ENCODE results near the gene KCNG2. TPM values are rescaled to one million over a fixed set of nuclear protein-coding genes. Genes with fewer than 3 reads are reported as not detected.

The KCNG2 gene
- total and polyA plus RNA-seq, 2 experiments from 2014 or later: not detected

DNA sequence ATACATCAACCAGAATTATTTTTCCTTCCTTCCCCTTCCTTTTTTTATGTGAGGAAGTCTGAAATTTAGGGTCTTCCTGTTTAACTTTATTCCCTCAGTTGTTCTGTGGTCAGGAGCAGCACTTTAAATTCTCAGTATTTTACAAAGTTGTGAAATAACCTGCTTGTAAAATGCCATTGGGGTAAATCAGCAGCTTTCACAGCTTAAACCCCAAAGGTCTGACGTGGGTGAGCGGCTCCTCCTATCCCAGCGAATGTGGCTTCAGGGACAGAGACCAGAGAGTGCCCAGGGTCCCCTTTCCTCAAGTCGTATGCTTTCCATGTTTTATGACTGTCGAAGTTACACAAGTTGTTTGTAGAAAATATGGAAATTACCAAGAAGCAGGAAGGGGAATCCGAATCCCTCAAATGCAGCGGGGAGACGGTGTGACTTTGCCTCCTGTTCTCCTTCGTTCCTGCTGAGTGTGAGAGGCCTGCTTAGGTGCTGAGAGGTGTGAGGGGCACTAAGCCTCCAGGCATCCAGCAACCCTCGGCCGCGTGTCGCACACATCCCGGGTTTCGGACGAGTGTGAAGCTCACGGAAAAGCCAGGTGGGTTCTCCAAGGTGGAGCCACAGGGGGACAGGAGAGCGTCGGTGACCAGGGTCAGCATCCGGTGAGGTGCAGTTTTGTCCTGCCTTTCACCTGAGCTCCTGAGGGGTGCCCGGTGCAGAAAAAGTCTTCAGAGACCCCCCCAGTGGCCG is 10.8 kb upstream of the KCNG2 start:
- no peak for DNase-seq (ENCODE audit: low spot score)
- Histone ChIP-seq H3K36me3 (replicated peaks; ENCODE audit: insufficient read depth, low read depth) (no peaks in the 10 kb centered on the region), H3K4me2 (no peak overlapping the region), H3K27me3 (peaks cover 35% of the 10 kb centered on the region), H2AFZ (no peak overlapping the region), H3K9me2 (replicated peaks; ENCODE audit: insufficient read depth) (no peaks in the 10 kb centered on the region), H3K4me1 (ENCODE audit: insufficient read depth) (no peaks in the 10 kb centered on the region), H3K4me3 (no peak overlapping the region), H3K79me2 (no peaks in the 10 kb centered on the region), H3K27ac (no peak overlapping the region), H4K20me1 (ENCODE audit: insufficient read depth, poor library complexity, severe bottlenecking) (no peaks in the 10 kb centered on the region), H3K9me3 (ENCODE audit: low read depth) (no peaks in the 10 kb centered on the region)
- TF ChIP-seq, protein P1, sequence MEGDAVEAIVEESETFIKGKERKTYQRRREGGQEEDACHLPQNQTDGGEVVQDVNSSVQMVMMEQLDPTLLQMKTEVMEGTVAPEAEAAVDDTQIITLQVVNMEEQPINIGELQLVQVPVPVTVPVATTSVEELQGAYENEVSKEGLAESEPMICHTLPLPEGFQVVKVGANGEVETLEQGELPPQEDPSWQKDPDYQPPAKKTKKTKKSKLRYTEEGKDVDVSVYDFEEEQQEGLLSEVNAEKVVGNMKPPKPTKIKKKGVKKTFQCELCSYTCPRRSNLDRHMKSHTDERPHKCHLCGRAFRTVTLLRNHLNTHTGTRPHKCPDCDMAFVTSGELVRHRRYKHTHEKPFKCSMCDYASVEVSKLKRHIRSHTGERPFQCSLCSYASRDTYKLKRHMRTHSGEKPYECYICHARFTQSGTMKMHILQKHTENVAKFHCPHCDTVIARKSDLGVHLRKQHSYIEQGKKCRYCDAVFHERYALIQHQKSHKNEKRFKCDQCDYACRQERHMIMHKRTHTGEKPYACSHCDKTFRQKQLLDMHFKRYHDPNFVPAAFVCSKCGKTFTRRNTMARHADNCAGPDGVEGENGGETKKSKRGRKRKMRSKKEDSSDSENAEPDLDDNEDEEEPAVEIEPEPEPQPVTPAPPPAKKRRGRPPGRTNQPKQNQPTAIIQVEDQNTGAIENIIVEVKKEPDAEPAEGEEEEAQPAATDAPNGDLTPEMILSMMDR (IDR thresholded peaks at IDR 0.05; ENCODE audit: poor library complexity): no peak
- TF ChIP-seq EZH2phosphoT487 (IDR thresholded peaks at IDR 0.05; ENCODE audit: low read depth, severe bottlenecking, unreplicated experiment) (no peak), EZH2 (IDR thresholded peaks at IDR 0.05; ENCODE audit: borderline replicate concordance) (no peak)
- WGBS (ENCODE audit: low lambda C conversion rate, missing lambda C conversion rate): 88% methylated on average over 22 of the region's 22 CpGs

DNA sequence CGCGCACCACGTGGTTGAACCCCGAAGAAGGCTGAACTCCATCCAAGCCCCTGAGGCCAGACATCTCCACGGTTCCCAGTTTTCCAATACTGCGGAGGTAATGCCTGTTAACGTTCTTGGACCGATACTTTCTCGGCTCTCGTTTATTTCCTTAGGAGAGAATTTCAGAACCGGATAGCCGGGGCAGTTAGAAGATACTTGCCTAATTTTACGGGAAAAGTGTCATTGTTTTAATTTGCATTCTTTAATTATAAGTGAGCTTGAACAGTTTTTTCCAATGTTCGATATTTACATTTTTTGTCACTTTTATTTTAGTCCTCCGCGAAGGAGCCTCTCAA is 10.2 kb upstream of the KCNG2 start:
- Histone ChIP-seq H3K4me3 (no peak overlapping the region), H4K20me1 (ENCODE audit: insufficient read depth, poor library complexity, severe bottlenecking) (no peaks in the 10 kb centered on the region), H3K36me3 (replicated peaks; ENCODE audit: insufficient read depth, low read depth) (no peaks in the 10 kb centered on the region), H3K27me3 (peaks cover 35% of the 10 kb centered on the region), H2AFZ (peak overlapping the region; percentile 71), H3K4me1 (ENCODE audit: insufficient read depth) (no peaks in the 10 kb centered on the region), H3K79me2 (no peaks in the 10 kb centered on the region), H3K4me2 (peak overlapping the region; percentile 74), H3K27ac (no peak overlapping the region), H3K9me2 (replicated peaks; ENCODE audit: insufficient read depth) (no peaks in the 10 kb centered on the region), H3K9me3 (ENCODE audit: low read depth) (no peaks in the 10 kb centered on the region)
- 87% methylated on average over 16 of the region's 16 CpGs for WGBS (ENCODE audit: low lambda C conversion rate, missing lambda C conversion rate)
- TF ChIP-seq EZH2 (IDR thresholded peaks at IDR 0.05; ENCODE audit: borderline replicate concordance) (no peak), EZH2phosphoT487 (IDR thresholded peaks at IDR 0.05; ENCODE audit: low read depth, severe bottlenecking, unreplicated experiment) (no peak)
- TF ChIP-seq, protein P1 (IDR thresholded peaks at IDR 0.05; ENCODE audit: poor library complexity): no peak
- no peak for DNase-seq (ENCODE audit: low spot score)

DNA sequence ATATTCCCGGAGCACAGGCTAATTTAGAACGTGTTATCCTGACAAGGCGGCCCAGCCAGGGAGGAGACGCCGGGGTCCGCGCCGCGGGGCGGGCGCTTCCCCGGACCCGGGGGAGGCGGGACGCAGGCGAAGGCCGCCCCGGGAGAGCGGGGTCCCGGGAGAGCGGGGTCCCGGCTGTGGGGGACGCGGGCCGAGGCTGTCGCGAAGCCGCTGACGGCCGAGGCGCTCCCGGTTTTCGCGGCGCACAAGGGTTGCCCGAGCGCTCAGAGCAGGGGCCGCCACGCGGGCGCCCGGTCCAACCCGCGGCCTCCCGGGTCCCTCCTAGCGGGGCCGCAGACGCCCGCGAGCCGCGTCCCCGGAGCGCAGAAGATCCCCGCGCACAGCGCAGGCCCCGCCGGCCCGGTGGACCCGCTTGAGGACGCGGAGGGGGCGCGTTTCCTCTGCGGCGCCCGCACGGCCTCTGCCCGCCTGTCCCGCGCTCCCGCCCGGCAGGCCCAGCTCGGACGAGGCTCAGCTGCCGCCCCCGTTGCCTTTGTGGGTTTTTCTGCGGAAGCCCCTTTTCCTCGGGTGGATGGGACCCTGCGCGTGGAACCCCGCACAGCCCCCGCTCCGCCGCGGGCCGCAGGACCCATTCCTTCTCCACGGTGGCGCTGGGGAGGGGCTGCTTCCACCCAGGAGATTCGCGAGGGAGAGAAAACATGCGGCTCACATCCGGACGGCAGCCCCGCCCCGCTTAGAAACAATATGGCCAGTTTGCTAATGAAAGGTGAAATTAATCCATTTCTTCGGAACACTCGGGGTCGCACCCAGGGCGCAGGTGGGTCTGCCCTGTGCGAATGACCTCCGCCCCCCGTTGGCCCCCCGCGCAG is 9.6 kb upstream of the KCNG2 start:
- no peak for DNase-seq (ENCODE audit: low spot score)
- peaks cover 35% of the 10 kb centered on the region for H3K27me3 ChIP-seq

DNA sequence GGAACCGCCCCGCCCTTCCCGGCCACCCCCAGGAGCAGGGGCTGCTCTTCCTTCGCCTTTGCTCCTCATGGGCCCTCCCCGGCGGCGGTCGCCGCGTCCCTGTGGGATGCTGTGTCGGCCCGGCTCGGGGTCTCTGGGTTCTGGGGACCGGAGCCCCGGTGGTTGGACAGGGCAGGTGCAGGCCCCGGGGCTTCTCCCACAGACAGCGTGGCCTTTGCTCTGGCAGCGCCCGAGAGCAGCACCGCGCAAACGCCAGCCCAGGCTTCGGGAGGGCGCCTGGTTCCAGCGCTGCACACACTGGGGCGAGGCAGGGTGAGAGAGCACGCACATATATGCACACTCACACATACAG is 9.0 kb upstream of the KCNG2 start:
- Histone ChIP-seq H2AFZ (no peak overlapping the region), H3K79me2 (no peaks in the 10 kb centered on the region), H3K9me3 (ENCODE audit: low read depth) (no peaks in the 10 kb centered on the region), H3K27me3 (peaks cover 35% of the 10 kb centered on the region), H3K4me1 (ENCODE audit: insufficient read depth) (no peaks in the 10 kb centered on the region), H3K9me2 (replicated peaks; ENCODE audit: insufficient read depth) (no peaks in the 10 kb centered on the region), H4K20me1 (ENCODE audit: insufficient read depth, poor library complexity, severe bottlenecking) (no peaks in the 10 kb centered on the region), H3K36me3 (replicated peaks; ENCODE audit: insufficient read depth, low read depth) (no peaks in the 10 kb centered on the region), H3K4me2 (peak overlapping the region; percentile 74), H3K27ac (no peak overlapping the region), H3K4me3 (no peak overlapping the region)
- TF ChIP-seq, protein P1 (IDR thresholded peaks at IDR 0.05; ENCODE audit: poor library complexity): no peak
- TF ChIP-seq EZH2phosphoT487 (IDR thresholded peaks at IDR 0.05; ENCODE audit: low read depth, severe bottlenecking, unreplicated experiment): no peak
- no peak for TF ChIP-seq EZH2 (IDR thresholded peaks at IDR 0.05; ENCODE audit: borderline replicate concordance)
- WGBS (ENCODE audit: low lambda C conversion rate, missing lambda C conversion rate): 86% methylated on average over 20 of the region's 27 CpGs
- DNase-seq (ENCODE audit: low spot score): no peak

More for the DNA sequence above, 9.6 kb upstream of the KCNG2 start:
- Histone ChIP-seq H3K4me2 (peak overlapping the region; percentile 74), H4K20me1 (ENCODE audit: insufficient read depth, poor library complexity, severe bottlenecking) (no peaks in the 10 kb centered on the region), H3K4me3 (no peak overlapping the region), H2AFZ (peak overlapping the region; percentile 71), H3K9me3 (ENCODE audit: low read depth) (no peaks in the 10 kb centered on the region), H3K4me1 (ENCODE audit: insufficient read depth) (no peaks in the 10 kb centered on the region), H3K9me2 (replicated peaks; ENCODE audit: insufficient read depth) (no peaks in the 10 kb centered on the region), H3K27ac (no peak overlapping the region), H3K79me2 (no peaks in the 10 kb centered on the region), H3K36me3 (replicated peaks; ENCODE audit: insufficient read depth, low read depth) (no peaks in the 10 kb centered on the region)
- 10% methylated on average over 48 of the region's 106 CpGs for WGBS (ENCODE audit: low lambda C conversion rate, missing lambda C conversion rate)
- TF ChIP-seq EZH2phosphoT487 (IDR thresholded peaks at IDR 0.05; ENCODE audit: low read depth, severe bottlenecking, unreplicated experiment) (no peak), EZH2 (IDR thresholded peaks at IDR 0.05; ENCODE audit: borderline replicate concordance) (peak; percentile 90)
